ENCODE results near the gene ASGR2. TPM values are rescaled to one million over a fixed set of nuclear protein-coding genes. Genes with fewer than 3 reads are reported as not detected.

The ASGR2 gene
- total RNA-seq, 2 experiments from 2014 or later, result not detected

- TF ChIP-seq CTCF (IDR thresholded peaks at IDR 0.05), result no peak
- peaks cover 8% of the 10 kb centered on the region for H3K27me3 Mint-ChIP-seq
- H3K36me3 Mint-ChIP-seq (ENCODE audit: low read depth), result no peaks in the 10 kb centered on the region
- H3K9me3 Mint-ChIP-seq, result no peaks in the 10 kb centered on the region
- CTCF ChIA-PET, result interaction anchor here (1.2 kb wide), 1 partner anchor 34 kb away, joined by 3 read pairs; no protein-coding TSS in a partner anchor
- no peak within 1 kb of the TSS for H3K27ac Mint-ChIP-seq
- ATAC-seq, result no peak
- peaks cover 22% of the 10 kb centered on the region for H3K4me1 Mint-ChIP-seq (ENCODE audit: low read depth)
- DNase-seq, result no peak
- intact Hi-C loops (cut with micrococcal nuclease), result no loop called here
- POLR2A ChIA-PET, result no interaction called here
- no peak within 1 kb of the TSS for H3K4me3 Mint-ChIP-seq
Observed at GRCh38 chr17:7079581-7080455, 34.8 kb downstream of the ASGR2 start, which contains the start of gene CLEC10A. TSS of gene CLEC10A (minus strand) at chr17:7080251. CDS start at chr17:7078812, 1,439 bp downstream.

- no peaks in the 10 kb centered on the region for H3K36me3 Mint-ChIP-seq (ENCODE audit: low read depth)
- H3K27ac Mint-ChIP-seq, result no peak overlapping the region
- no peak for DNase-seq
- no peak for ATAC-seq
- peaks cover 2% of the 10 kb centered on the region for H3K27me3 Mint-ChIP-seq
- no peak for TF ChIP-seq CTCF (IDR thresholded peaks at IDR 0.05)
- CTCF ChIA-PET, result no interaction called here
- no peak overlapping the region for H3K4me3 Mint-ChIP-seq
- H3K4me1 Mint-ChIP-seq (ENCODE audit: low read depth), result peaks cover 17% of the 10 kb centered on the region
- POLR2A ChIA-PET, result no interaction called here
- intact Hi-C loops (cut with micrococcal nuclease), result no loop called here
- no peaks in the 10 kb centered on the region for H3K9me3 Mint-ChIP-seq
Observed at GRCh38 chr17:7078711-7079110, 35.9 kb downstream of the ASGR2 start.

DNA sequence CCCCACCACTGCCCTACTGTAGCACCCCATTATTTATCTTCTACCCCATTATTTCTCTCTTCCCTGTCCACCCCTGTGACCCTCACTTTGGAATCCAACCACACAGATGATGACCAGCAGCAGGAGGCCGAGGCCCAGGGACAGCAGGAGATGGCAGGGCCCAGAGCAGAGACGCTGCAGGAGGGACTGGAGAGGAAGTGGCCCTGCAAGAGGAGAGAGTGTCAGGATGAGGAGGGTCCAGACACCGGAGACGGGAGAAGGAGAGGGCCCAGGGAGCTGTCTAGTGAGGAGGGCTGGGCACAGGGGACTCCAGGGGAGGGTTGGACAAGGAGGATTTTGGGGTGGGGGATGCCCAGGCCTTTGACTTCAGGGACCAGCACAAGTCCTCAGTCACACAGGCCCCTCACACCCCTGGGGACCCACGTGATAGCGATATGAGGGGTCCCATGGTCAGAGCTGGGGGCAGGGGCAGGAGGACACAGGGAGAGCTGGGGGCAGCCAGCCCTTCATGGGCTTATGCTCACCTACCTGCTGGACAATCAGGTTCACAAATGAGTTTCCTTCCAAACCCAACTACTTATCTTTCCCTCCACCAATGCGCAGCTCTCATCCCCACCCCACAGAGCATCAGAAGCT lies 36.6 kb downstream of the ASGR2 start:
- no peak overlapping the region for H3K27ac Mint-ChIP-seq
- DNase-seq (no peak), ATAC-seq (no peak)
- intact Hi-C loops (cut with micrococcal nuclease), result no loop called here
- no peak overlapping the region for H3K4me3 Mint-ChIP-seq
- no peaks in the 10 kb centered on the region for H3K36me3 Mint-ChIP-seq (ENCODE audit: low read depth)
- CTCF ChIA-PET, result no interaction called here
- H3K4me1 Mint-ChIP-seq (ENCODE audit: low read depth), result peaks cover 17% of the 10 kb centered on the region
- no peaks in the 10 kb centered on the region for H3K9me3 Mint-ChIP-seq
- POLR2A ChIA-PET, result no interaction called here
- no peaks in the 10 kb centered on the region for H3K27me3 Mint-ChIP-seq
- no peak for TF ChIP-seq CTCF (IDR thresholded peaks at IDR 0.05)

DNA sequence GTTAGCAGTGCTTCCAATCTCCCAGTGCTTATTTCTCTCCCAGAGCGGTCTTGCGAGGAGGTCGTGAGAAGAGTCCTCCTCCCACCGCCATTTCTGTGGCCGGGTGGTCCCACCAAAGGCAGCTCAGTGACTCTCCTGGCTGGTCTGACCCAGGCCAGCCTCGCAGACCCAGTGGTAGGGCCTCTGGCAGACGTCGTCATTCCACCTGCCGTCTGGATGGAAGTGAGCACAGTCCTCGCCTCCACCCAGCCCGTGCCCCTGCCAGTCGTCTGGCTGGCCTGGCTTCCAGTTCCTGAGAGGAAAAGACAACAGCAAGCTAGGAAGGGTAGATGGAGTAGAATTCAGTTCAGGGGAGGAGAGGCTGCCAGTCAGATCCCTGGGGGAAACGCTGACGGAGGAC lies 39.7 kb downstream of the ASGR2 start:
- no peak overlapping the region for H3K4me3 Mint-ChIP-seq
- no peaks in the 10 kb centered on the region for H3K9me3 Mint-ChIP-seq
- H3K4me1 Mint-ChIP-seq (ENCODE audit: low read depth), result no peaks in the 10 kb centered on the region
- ChIA-PET POLR2A (interaction anchor here (0.6 kb wide), 1 partner anchor 50 kb away, joined by 3 read pairs; no protein-coding TSS in a partner anchor), CTCF (interaction anchor here (1.1 to 2.1 kb wide), 3 partner anchors 23 to 62 kb away, joined by 5 to 7 read pairs (median 6); no protein-coding TSS in a partner anchor)
- no peaks in the 10 kb centered on the region for H3K27me3 Mint-ChIP-seq
- H3K36me3 Mint-ChIP-seq (ENCODE audit: low read depth), result no peaks in the 10 kb centered on the region
- ATAC-seq (no peak), DNase-seq (no peak)
- no peak for TF ChIP-seq CTCF (IDR thresholded peaks at IDR 0.05)
- intact Hi-C loops (cut with micrococcal nuclease), result no loop called here
- no peak overlapping the region for H3K27ac Mint-ChIP-seq

GRCh38 chr17:7072406-7072805 lies 42.2 kb downstream of the ASGR2 start:
- no peak for TF ChIP-seq CTCF (IDR thresholded peaks at IDR 0.05)
- H3K4me3 Mint-ChIP-seq, result no peak overlapping the region
- no peaks in the 10 kb centered on the region for H3K27me3 Mint-ChIP-seq
- H3K4me1 Mint-ChIP-seq (ENCODE audit: low read depth), result no peaks in the 10 kb centered on the region
- no peak overlapping the region for H3K27ac Mint-ChIP-seq
- peaks cover 12% of the 10 kb centered on the region for H3K9me3 Mint-ChIP-seq
- CTCF ChIA-PET, result interaction anchor here (1.2 to 1.8 kb wide), 2 partner anchors 20 to 64 kb away, joined by 4 to 8 read pairs; no protein-coding TSS in a partner anchor
- ATAC-seq, result no peak
- H3K36me3 Mint-ChIP-seq (ENCODE audit: low read depth), result no peaks in the 10 kb centered on the region
- POLR2A ChIA-PET, result no interaction called here
- intact Hi-C loops (cut with micrococcal nuclease), result no loop called here
- DNase-seq, result no peak

Data from activated CD8-positive, alpha-beta T cell treated with anti-CD3 and anti-CD28 coated beads for 36 hours (primary cell).